Measurements from ENCODE around the gene ESRP2.
A peak's percentile ranks its signal among the peaks of the same experiment; 100 is the strongest.

The ESRP2 gene

DNA sequence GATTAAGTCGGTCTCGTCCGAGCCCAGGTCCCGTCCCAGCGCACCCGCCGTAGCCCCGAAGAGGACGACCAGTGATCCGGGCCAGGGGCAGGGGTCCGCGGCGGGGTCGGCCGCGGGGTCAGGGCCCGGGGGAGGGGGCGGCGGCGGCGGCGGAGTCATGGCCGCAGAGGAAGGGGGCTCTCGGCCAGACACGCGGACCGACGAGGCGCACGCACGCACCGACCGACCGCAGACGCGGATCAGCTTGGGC, at the start of gene ESRP2:
TSS of gene ESRP2 (minus strand) at position 241 of the 250 bp plus-strand sequence. CDS start at position 159, 82 bp downstream.
- DNase-seq: no peak

DNA sequence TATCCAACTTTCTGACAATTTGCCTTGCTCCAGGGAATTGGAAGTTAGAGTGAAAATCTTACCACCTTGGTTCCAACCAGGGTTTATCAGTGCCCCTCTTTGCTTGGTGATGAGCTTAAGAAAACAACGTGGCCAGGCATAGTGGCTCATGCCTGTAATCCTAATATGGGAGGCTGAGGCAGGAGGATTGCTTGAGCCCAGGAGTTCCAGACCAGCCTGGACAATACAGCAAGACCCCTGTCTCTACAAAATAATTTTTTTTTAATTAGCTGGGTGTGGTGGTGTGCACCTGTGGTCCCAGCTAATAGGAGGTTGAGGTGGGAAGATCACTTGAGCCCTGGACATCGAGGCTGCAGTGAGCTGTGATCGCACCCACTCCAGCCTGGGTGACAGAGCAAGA, 49.8 kb upstream of the ESRP2 start:
- DNase-seq: no peak

DNA sequence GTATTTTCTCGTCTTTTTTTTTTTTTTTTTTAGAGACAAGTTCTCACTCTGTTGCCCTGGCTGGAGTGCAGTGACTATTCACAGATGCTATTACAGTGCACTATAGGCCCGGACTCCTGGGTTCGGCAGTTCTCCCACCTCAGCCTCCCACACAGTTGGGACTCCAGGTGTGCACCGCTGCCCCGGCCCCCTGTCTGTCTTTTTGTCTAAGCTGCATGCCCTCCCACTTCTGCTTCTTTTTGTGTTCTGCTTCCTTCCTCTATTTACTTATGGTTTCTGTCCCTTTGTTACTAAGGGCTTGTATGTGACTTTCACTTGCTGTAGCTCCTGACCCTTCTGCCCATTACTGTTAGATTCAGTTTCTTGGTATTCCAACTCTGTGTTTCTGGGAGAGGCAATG, 48.9 kb upstream of the ESRP2 start:
- DNase-seq: no peak

DNA sequence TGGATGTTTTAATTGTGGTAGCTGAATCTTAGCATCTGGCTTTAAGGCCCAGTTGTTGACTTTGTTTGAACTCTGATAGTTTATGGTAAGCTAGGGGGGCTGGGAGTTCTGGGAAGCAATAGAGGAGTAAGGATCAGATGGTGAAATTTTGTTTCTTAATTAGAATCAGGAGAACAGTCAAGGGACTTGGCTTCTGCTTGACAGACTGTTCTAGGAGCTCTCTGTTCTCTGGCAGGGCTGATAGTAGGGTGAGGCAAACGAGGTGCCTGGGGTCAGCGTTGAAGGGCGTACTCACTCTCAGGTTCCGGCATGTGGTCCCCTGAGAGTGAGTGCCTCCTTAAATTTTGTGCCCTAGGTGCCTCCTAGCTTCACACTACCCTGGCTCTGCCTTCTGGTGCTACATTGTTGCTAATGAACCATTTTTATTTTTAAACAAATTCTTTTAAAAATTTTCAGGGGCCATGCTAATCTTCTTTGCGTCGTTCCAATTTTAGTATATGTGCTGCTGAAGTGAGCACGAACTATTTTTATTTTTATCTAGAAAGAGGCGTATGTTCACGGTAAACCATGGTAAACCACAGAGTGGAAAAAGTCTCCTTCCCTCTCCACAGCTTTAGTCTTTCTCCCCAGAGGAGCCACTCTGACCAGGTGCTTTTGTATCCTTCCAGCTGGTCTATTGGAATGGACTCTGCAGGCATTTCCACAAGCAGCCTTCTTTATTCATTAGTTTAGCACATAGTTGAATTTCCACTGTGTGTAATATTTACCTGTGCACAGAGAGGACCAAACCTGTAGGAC, 48.1 kb upstream of the ESRP2 start:
- DNase-seq: no peak

DNA sequence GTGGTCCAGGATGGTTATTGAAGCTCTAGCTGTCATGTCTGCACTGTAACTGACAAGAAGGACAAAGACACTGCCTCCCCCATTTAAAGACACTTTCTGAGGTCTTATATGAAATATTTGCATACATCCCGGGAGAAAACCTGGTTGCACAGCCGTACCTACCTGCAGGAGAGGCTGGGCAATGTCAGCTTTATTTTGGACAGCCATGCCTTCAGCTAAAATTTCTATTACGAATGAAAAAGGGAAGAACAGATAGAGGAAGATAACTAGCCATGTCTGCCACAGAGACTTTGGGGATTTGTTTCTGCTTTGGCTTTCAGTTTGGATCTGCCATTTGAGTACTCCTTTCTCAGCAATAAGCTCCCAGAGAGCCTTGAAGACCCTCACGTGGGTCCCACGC, 47.4 kb upstream of the ESRP2 start:
- DNase-seq: no peak

DNA sequence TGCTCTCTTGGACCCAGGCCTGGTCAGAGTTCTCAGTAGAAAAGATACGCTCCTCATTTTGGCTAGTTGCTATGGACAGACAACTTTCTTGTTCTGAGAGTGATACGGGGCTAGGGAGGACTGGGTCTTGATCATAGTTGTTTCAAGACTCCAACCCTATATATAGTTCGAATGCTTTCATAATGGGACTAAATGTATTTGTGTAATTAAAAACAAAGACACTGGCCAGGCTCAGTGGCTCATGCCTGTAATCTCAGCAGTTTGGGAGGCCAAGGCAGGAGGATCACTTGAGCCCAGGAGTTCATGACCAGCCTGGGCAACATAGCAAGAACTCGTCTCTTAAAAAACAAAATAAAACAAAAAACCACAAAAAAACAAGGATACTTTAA, 46.1 kb upstream of the ESRP2 start:
- DNase-seq: no peak

DNA sequence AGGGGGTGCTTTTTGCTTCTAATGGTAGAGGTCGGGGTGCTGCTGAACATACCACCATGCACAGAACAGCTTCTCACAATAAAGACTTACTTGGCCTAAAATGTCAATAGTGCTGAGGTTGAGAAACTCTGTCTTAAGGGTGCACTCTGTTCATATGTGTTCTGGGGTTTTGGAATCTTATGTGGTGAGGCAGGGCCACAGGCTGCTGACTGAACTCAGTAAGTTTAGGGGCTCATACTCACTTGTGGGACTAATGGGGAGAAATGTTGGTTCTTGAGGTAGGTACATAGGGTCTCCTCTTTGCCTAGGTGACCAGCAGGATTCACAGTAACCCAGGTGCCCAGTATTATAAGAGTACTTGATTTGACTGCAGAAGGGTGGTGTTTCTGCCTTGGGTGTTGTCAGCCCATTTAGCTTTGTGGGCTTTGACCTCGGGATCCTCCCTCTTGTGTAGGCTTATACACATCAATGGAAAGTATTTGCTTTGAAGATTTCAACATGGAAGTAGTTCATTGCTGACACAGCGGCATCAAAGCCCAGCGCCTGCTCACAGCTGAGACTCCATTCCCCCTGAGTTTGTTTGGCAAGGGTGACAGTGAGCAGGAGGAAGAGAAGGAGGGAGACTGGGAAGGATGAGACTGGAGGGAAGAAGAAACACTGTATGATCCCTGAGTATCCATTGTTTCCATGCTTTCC, 45.6 kb upstream of the ESRP2 start:
- no peak for DNase-seq

DNA sequence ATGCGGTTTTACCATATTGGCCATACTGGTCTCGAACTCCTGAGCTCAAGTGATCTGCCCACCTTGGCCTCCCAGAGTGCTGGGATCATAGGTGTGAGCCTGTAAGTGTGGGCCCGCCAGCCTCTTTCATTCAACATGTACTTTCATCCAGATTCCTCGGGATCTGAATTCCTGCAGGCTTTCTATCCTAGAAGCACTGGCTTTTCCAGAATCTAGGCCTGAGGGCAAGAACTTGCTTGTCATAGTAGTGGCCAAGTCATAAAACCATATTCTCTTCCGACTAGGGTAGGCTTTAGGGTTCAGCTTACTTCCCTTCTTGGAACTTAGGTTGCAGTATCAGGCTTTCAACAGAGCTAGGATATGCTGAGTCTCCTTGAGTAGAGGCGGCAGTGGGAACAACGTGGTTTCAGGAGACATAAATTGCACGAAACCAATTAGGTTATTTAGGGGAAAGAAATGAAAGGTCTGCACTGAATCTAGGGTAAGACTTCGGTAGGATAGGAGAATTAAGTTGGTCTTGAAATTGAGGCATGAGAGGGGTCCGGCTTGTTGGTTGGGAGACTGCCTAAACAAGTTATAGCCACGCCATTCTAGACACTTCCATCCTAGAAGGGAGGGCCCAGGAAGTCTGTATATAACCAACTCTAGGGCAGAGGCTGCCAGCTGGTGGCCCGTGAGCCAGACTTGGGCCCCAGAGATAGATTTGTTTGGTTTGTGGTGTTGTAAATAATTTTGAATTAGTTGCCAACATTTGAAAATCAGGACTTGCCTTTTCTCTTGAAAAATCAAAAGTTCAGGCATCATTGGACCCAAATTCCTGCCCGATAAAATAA, 44.0 kb upstream of the ESRP2 start:
- no peak for DNase-seq

DNA sequence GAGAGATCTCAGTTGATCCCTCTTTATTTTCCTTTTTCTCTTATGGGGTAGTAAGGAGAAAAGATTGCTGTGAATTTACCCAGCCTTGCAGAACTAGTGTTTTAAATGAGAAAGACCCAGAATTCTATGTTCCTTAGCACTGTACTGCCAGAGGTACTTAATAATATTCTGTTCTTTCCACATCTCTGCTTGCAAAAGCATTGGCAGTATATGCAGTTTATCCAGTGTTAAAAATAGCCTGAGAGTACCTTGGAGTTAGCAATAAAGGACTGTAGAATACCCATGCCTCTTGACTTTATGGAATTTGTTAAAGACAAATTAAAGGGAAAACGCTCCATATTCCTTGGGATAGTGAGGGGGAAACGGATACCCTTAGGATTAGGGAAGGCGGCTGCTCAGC, 40.3 kb upstream of the ESRP2 start:
- no peak for DNase-seq

DNA sequence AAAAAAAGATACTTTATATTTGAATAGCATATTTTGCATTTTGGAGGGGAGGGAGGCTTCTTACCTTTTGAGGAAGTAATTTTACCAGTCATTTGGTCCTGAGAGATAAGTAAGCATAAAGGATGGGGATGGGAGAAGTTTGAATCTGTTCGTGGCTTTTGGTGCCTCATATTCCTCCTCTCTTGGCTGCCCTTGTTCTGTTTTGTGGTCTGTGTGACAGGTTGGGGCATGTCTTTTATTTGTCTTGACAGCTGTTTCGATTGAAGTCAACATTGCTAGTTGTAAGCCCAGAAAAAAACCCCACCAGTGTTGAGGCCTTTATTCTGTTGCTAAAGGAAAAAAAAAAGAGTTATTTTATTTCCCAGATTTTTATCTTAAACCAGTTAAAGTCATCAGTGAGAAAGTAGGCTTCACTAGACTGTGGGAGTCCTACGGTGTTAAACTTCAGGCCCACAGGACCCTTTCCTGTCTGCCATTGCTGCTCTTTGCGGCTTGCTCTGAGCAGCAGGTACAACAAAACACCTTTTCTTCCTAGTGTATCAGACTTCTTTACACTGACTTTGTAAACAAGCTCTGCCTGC, 39.8 kb upstream of the ESRP2 start:
- DNase-seq: no peak

DNA sequence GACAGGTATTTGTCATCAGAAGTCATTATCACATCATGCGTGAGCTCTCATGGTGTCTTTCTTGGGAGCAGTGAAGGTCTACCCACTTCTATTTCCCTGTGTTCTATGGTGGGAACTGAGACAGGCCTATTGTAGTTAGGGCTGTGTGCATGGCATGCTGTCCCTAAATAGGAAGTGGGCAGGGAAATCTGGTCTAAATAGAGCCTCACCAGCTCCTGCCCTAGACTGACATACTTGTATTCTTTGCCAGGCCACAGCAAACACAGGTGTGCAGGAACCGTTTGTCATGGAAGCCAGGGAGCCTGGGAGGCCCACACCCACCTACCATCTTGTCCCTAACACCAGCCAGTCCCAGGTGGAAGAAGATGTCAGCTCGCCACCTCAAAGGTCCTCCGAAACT, 38.5 kb upstream of the ESRP2 start:
- DNase-seq: no peak

DNA sequence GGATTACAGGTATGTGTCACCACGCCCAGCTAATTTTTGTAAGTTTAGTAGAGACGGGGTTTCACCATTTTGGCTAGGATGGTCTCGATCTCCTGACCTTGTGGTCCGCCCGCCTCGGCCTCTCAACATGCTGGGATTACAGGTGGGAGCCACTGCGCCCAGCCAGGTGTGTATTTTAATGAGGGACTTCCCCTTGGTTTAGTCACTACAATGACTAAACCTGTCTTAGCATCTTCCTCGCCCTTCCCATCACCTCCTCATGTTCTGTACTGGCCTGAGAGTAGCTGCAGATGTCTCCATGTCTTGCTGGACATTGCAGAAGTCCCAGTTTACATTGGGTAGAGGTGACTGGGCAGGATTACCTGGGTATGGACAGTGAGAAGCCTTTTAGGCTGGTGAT, 38.0 kb upstream of the ESRP2 start:
- DNase-seq: no peak

DNA sequence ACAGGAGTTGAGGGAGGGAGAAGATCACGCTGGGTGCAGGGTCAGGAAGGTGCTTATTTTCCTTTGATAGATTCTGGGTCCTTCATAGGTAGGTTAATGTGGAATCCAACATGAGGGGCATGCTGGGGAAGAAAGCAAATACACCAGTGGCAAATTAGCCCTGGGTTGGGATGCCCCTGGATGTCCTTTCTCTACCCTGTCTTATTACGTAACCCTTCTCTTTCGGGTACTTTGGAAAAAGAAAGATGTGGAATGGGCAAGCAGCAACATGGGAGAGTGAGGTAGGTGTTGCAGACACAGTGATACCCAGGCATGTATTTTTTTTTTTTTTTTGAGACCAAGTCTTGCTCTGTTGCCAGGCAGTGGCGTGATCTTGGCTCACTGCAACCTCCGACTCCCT, 37.5 kb upstream of the ESRP2 start:
- no peak for DNase-seq

DNA sequence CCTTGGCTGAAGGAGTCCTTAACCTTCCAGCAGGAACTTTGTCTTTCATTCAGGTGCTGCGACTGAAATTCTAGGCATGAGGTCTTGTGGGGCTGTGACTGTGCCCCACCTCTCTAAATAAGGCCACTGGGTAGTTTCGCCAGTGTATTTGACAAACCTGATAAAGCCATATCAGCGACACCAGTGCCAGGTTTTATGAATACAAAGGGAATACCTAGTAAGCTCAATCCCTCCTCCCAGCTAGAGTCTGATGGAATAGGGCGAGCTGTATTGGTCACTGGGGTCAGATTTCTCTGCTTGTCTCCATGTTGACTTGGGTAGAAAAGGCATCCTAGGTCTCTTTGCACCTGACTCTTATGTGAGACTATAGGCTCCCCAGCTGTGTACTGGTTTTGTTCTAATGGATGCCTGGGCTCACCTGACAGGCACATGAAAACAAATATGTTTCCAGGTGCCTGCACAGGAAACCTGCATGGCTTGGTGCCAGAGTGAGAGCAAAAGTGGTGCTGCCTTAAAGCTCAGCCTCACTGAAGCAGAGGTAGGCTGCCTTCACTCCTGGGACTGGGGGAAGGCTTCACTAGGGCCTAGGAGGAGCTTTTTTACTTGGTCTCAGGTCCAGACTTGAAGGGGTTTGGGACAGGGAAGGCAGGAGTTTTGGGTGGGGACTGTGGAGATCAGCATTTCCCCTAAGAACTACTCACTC, 36.7 kb upstream of the ESRP2 start:
- no peak for DNase-seq

DNA sequence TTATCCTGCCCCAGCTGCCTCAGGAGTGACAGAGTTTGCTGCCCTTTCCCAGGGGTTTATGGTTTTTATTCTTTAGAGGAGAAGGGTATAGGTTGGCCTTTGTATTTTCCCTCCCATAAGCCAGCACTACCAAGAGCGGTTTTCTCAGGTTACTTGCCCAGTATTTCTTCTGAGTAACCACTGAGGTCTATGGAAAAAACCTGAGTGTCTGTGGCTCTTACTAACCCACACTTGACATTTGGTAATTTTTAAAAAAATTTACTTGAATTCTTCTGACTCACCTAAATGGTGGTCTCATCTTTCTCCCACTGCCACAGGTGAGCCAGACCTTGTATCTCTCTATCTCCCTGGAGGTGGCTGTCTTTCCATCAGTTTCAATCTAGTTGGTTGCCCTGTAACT, 34.4 kb upstream of the ESRP2 start:
- no peak for DNase-seq

DNA sequence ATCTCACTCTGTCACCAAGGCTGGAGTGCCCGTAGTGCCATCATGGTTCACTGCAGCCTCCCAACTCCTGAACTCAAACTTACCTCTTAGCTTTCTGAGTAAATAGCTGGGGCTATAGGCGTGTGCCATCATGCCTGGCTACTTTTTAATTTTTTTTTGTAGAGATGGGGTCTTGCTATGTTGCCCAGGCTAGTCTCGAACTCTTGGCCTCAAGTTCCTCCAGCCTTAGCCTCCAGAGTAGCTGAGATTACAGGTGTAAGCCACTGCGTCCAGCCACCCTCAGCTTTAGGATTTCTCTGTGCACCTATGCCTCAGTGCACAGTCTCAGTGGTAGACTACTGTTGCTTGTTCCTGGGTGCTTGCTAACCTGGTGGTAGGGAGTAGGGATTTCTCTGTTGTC, 33.9 kb upstream of the ESRP2 start:
- DNase-seq: no peak

DNA sequence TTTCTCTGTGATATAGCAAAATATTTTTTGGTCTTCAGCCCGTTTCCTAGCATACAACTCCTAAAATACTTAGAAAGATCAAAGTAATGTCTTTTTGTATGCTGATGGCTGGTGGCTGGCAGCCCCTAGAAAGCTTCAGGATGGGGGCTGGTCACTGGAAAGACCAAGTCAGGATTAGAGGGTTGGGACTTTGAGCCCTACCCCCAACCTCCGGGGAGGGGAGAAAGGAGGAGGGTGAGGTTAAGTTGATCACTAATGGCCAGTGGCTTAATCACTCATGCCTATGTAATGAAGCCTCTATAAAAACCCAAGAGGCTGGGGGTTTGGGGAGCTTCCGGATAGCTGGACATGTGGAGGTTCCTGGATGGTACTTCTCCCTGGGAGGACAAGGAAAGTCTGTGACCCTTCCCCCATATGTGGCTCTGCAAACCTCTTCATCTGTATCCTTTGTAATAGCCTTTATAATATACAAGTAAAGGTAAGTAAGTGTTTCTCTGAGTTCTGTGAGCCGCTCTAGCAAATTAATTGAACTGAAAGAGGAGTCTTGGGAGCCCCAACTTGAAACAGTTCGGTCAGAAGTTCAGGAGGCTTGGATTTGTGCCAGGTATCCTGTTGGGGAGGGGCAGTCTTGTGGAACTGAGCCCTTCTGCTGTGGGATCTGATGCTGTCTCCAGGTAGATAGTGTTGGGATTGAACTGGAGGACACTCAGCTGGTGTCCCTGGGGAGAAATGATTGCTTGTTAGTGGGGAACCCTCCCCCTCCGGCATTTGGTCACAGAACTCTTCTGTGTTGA, 31.9 kb upstream of the ESRP2 start:
- DNase-seq: no peak

DNA sequence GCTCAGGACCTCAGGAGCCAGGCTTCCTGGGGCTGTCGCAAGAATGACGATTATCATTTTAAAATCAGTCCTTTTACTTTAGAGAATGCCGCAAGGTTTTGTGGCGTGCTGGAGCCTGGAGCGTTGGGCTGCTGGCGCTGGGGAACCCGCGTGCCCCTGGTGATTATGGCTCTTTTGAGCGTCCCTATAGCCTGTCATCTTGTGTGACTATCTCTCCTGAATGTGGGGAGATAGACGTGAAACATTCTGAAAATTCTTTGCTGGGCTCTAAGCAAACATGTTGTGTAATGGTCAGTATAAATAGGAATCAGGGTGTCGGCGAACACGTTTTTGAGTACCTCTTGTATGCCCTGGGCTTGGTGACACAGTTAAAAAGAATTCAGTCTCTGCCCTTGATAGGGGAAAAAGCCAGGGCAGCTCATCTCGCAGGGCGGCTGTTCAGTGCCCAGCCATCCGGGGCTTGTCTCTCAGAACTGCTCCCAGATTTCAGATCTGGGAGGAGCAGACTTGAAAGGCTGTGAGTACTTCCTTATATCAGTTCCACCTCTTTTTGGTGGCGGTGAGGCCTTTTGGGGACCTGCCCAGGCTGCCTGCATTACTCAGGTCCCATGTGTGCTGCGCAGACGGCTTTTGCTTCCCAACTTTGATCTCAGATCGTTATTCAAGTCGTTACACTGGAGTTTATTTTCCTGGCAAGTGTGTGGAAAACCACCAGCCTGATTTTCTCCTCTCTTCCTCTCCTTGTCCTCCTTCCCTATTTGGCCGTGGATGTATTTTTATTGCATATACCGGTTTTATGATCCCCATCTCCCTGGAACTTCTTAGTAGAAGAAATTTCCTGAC, 29.4 kb upstream of the ESRP2 start:
- DNase-seq: no peak

DNA sequence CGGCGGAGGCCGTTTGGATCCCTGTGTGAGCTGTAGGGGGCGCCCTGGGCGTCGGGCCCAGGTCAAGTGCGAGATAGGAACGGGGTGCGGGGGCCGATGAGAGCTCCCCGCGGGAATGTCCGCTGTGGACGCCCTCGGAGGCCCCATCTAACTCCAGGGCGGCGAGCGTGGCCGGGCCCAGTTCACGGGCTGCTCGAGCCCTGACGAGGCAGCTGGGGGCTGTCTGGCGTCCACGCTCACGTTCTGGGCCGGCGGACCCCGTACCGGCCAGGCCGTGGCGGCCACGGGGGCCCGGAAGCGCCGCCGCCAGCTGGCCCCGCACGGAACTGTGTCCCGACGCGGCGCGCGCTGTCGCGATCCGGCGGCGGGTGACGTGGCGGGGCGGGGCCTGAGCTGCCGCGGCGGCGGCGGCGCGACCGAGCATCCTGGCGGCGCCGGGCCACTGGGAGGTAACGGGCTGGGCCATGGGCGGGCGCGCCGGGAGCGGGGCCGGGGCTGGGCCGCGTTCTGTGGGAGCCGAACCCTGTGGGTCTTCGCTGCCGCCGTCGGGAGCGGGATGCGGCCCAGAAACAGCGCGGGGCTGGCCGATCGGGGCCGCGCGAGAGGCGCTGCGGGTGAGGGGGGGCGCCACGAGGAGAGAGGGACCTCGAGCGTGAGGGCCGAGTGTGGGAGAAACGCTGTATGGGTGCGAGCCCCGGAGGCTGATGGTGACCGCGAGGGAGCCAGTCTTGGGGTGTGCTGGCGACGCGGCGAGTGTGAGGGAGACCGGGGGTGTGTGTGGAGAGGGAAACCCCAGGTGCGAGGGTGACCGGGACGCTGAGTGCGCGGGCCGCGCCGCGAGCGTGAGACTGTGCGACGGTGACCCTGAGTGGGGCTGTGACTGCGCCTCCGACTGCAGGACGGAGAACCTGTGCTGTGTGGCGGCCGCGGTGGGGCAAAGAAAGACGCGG, 28.5 kb upstream of the ESRP2 start, which contains the start of gene SLC7A6:
TSS of gene SLC7A6 (plus strand) at position 399 of the 950 bp plus-strand sequence. CDS start 10,201 bp downstream, outside the sequence.
- DNase-seq: peak in 1 of 2 experiments; percentile 43

Measured in NCI-H1930 (cell line).